Fibroblast of pulmonary artery (primary cell): ENCODE measurements around the gene PRRC2B.

Experiments
- DNase-seq: peaks from one replicate; pipeline ENCODE4 v3.0.0-alpha.2; 2010; ENCODE audit warnings: low read depth
- H3K4me3 ChIP-seq: replicated peaks from 2 replicates; pipeline ENCODE4 v1.5.1; 2011; ENCODE audit warnings: low read depth, mild to moderate bottlenecking, control low read depth, low read length, moderate library complexity
- CTCF ChIP-seq: IDR thresholded peaks from 2 replicates; pipeline ENCODE4 v1.5.1; 2011; ENCODE audit warnings: mild to moderate bottlenecking, control low read depth, low read length, inconsistent platforms; ENCODE audit errors: missing control alignments

The PRRC2B gene

GRCh38 chr9:131436376-131436775 lies 42.5 kb downstream of the PRRC2B start:
- DNase-seq = no peak
- no peak for TF ChIP-seq CTCF
- no peak overlapping the region for H3K4me3 ChIP-seq

GRCh38 chr9:131436865-131437271 lies 43.0 kb downstream of the PRRC2B start:
- no peak for DNase-seq
- TF ChIP-seq CTCF = no peak
- H3K4me3 ChIP-seq = no peak overlapping the region

- H3K4me3 ChIP-seq = no peak overlapping the region
- DNase-seq = no peak
These were observed 44.3 kb downstream of the PRRC2B start for GRCh38 chr9:131438190-131438589.

GRCh38 chr9:131439224-131439623 lies 45.3 kb downstream of the PRRC2B start:
- no peak for DNase-seq
- TF ChIP-seq CTCF = no peak
- H3K4me3 ChIP-seq = no peak overlapping the region

More at GRCh38 chr9:131438190-131438589, 44.3 kb downstream of the PRRC2B start:
- no peak for TF ChIP-seq CTCF

DNA sequence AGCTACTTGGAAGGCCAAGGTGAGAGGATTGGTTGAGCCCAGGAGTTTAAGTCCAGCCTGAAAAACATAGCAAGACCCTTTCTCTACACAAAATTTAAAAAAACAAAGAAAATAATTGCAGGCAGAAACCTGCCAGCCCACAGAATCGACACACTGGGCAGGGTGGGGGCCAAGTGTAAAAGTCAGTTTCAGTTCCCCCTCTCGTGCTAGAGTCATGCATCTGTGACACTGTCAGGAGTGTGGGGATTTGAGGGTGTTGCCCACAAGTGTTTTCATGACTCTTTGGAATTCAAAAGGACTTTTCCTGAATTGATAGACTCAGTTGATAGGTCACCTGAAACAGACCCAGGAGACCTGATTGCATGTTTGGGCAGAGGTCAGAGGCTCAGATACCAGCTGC lies 47.6 kb downstream of the PRRC2B start:
- no peak overlapping the region for H3K4me3 ChIP-seq
- no peak for TF ChIP-seq CTCF
- no peak for DNase-seq

- H3K4me3 ChIP-seq = no peak overlapping the region
- no peak for DNase-seq
- TF ChIP-seq CTCF = no peak
These were observed 48.5 kb downstream of the PRRC2B start for GRCh38 chr9:131442351-131442750.

DNA sequence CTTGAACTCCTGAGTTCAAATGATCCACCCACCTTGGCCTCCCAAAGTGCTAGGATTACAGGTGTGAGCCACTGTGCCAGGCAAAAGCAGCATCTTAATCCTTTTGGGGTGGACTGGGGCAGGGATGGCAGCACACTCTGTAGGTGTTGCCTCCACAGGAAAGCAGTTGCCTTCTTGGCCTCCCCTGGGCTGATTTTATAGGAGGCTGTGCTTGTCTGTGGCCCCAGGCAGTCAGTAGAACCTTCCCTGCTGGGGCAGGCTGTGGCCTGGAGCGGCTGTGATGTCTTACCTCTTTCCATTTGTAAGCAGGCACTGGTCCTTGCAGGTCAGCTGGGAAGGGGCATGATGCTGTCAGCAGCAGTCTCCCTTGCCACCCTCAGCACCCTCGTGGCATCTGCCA lies 49.8 kb downstream of the PRRC2B start:
- no peak for DNase-seq
- H3K4me3 ChIP-seq = no peak overlapping the region
- no peak for TF ChIP-seq CTCF
